Hindlimb muscle (tissue), 1 donor: ENCODE data around the gene SPON1. TPM values are rescaled to one million over a fixed set of nuclear protein-coding genes. Genes with fewer than 3 reads are reported as not detected.
A peak's percentile ranks its signal among the peaks of the same experiment; 100 is the strongest.
"Not testable (repeated sequence)": the region's sequence is repeated elsewhere in the genome, so short reads cannot be mapped to it uniquely, and the experiment has no call there.

Experiments
- DNase-seq: peaks from one replicate; pipeline ENCODE4 v3.0.0-alpha.2; 2013
- polyA plus RNA-seq: library from polyadenylated mRNA; unstranded; fragments of 120-200 nt; gene quantifications from one replicate; pipeline ENCODE4 v1.2.1, GENCODE V29; 2013; ENCODE audit not compliant: insufficient read length

The SPON1 gene
- polyA plus RNA-seq, 1 donor, result 29.3 TPM

GRCh38 chr11:13984616-13985450 is 22.3 kb downstream of the SPON1 start:
- DNase-seq, result no peak

DNA sequence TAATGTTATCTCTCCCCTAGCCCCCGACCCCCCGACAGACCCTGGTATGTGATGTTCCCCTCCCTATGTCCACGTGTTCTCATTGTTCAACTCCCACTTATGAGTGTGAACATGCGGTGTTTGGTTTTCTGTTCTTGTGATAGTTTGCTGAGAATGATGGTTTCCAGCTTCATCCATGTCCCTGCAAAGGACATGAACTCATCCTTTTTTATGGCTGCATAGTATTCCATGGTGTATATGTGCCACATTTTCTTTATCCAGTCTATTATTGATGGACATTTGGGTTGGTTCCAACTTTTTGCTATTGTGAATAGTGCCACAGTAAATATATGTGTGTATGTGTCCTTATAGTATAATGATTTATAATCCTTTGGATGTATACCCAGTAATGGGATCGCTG is 24.2 kb downstream of the SPON1 start:
- not testable (repeated sequence) for DNase-seq

DNA sequence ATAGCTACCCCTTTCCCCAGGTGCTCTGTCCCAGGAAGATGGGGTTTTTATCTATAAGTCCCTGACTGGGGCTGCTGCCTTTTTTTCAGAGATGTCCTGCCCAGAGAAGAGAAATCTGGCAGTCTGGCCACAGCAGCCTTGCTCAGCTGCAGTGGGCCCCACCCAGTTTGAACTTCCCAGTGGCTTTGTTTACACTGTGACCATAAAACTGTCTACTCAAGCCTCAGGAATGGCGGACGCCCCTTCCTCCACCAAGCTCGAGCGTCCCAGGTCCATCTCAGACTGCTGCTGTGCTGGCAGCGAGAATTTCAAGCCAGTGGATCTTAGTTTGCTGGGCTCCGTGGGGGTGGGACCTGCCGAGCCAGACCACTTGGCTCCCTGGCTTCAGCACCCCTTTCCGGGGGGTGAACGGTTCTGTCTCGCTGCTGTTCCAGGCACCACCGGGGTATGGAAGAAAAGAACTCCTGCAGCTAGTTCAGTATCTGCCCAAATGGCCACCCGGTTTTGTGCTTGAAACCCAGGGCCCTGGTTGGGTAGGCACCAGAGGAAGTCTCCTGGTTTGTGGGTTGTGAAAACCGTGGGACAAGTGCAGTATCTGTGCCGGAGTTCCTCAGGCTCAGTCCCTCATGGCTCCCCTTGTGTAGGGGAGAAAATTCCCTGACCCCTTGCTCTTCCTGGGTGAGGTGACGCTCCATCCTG is 29.8 kb downstream of the SPON1 start:
- DNase-seq, result not testable (repeated sequence)

GRCh38 chr11:13993096-13993765 is 30.7 kb downstream of the SPON1 start:
- DNase-seq, result no peak

DNA sequence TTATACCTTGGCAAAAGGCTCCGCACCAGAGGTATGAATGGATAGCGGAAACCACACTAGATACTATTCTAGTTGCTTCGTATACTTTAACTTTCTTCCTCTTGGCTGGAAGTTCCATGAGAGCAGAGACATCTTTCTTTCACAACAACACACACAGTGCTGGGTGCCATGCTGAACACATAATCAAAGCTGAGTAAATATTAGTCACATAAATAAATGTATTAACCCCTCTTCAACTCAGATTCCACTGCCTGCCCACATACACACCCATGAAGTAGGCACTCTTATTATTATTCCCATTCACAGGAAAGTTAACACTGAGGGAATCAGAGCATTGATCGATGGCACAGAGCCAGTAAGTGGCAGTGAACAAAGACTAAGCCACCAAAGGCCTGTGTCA is 35.4 kb downstream of the SPON1 start:
- DNase-seq, result no peak

- DNase-seq, result no peak
These were observed 37.2 kb downstream of the SPON1 start for GRCh38 chr11:13999704-14000103.

- DNase-seq, result no peak
These were observed 39.1 kb downstream of the SPON1 start for GRCh38 chr11:14001597-14001996.

GRCh38 chr11:14007566-14007965 is 45.0 kb downstream of the SPON1 start:
- no peak for DNase-seq

GRCh38 chr11:14010665-14011064 is 48.1 kb downstream of the SPON1 start:
- no peak for DNase-seq

DNA sequence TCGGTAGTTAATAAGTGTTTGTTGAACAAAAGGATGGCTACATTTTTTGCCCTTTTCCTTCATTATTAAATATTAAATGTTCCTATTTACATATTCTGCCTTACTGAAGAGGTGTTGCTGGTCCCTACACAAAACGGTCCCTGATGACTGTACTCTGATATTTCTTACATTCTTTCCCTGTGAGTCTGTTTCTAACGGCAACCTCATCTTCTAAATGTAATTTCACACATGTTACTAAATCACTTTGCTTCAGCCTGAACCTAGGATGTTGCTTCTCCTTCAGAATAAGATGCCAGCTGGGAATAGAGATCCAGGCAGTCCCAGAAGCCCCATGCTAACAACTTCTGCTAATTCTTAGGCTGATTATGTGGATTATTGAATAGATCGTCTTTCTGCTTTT is 50.3 kb downstream of the SPON1 start:
- no peak for DNase-seq

GRCh38 chr11:14015711-14016110 is 53.2 kb downstream of the SPON1 start:
- DNase-seq, result no peak

GRCh38 chr11:14018441-14018840 is 55.9 kb downstream of the SPON1 start:
- DNase-seq, result no peak

- DNase-seq, result no peak
These were observed 59.2 kb downstream of the SPON1 start for GRCh38 chr11:14021738-14022137.

DNA sequence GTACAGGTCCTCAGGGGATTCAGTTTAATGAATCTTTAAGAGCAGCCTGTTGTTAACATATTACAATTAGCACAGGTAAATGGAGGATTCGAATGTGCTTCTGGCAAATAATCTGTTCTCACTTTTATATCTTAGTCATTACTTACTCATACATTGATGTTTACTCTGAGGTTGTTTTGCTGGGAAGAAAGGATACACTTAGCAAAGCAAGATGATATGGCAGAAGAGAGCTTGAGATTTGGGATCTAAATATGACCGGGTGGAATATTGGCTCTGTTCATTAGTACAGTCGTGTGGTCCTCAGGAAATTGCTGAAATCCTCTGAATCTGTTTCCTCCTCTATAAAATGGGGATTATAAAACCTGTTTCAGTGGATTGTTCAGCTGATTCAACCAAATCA is 59.7 kb downstream of the SPON1 start:
- no peak for DNase-seq

GRCh38 chr11:14022821-14023220 is 60.3 kb downstream of the SPON1 start:
- no peak for DNase-seq

DNA sequence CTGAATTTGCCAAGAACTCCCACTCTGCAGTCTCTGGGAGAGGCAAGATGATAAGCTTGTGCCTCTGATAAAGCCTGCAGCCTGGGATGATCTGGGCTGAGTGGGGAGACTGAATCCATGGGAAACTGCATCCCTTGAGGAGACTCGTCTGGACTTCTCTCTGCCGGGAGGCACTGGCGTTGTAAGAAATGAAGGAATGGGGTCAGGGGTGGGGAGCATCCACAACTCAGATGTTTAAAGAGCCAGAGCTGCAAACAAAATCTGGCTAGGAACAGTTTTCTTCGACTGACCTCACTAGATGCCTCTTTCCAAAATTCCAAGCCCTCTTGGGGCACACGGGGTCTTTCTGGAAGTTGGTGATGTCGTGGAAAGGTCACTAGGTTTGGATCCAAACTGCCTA is 64.4 kb downstream of the SPON1 start:
- no peak for DNase-seq

DNA sequence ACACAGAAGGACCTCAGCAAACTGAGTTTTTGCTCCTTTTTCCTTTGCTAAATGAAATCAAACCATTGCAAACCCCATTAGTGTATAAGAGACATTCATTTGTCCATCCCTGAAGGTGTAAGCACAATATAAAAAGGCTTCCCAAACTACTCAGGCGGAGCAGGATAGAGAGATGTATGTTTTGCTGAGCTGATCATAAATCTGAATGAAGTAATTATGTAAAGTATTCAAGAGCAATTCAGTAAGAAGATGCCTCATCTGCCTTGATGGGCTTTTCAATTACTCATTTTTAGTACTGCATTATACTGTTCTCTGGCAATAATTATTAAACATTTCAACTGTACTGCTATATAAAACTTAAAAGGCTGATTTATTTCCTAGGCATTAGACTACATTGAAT is 65.0 kb downstream of the SPON1 start:
- no peak for DNase-seq

GRCh38 chr11:14029440-14029839 is 66.9 kb downstream of the SPON1 start:
- no peak for DNase-seq

- DNase-seq, result peak; percentile 63
These were observed 67.7 kb downstream of the SPON1 start for GRCh38 chr11:14029971-14030920.

- DNase-seq, result not testable (repeated sequence)
These were observed 73.0 kb downstream of the SPON1 start for GRCh38 chr11:14035526-14035925.

DNA sequence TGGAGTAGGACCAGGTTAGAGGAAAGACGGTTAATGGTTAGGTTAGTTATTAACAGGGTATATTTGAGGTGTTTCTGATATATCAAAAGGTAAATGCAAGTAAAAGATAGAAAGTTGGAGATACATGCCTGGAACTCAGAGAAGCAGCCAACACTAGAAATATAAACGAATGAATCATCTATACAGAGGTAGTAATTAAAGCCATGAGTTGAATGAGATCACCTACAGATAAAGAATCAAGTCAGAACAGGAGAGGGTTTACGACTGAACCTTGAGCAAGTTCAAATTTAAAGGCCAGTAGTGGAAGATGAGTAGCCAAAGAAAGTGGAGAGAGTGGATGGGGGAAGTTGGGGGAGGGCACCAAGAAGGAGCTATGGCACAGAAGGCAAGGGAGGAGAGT is 73.9 kb downstream of the SPON1 start:
- no peak for DNase-seq

GRCh38 chr11:14041040-14041439 is 78.5 kb downstream of the SPON1 start:
- DNase-seq, result no peak
